ENCODE measurements around the gene MSI2. TPM values are rescaled to one million over a fixed set of nuclear protein-coding genes. Genes with fewer than 3 reads are reported as not detected.

MSI2 gene
- total and polyA plus RNA-seq, 9 of the 15 experiments (the other 6 are each of a cell fraction or from before 2014, with no cell fraction given), result 4.6 to 61.8 (median 42.4) TPM

GRCh38 chr17:57467801-57468200 lies 211.5 kb downstream of the MSI2 start:
- Histone ChIP-seq H4K20me1 (replicated peaks; ENCODE audit: control insufficient read depth, insufficient read depth, low read length) (peaks cover 4% of the 10 kb centered on the region; the same call in 1 of the 2 replicates), H3K4me2 (ENCODE audit: insufficient read depth, low read length) (no peak overlapping the region), H3K4me3 (no peak overlapping the region), H3K9me3 (replicated peaks; ENCODE audit: control insufficient read depth, insufficient read depth, low read depth, low read length) (no peaks in the 10 kb centered on the region), H2AFZ (ENCODE audit: low read depth, low read length) (no peak overlapping the region), H3K9me1 (ENCODE audit: control insufficient read depth, insufficient read depth, low read length) (no peaks in the 10 kb centered on the region), H3K79me2 (ENCODE audit: control insufficient read depth, insufficient read depth, low read length) (no peaks in the 10 kb centered on the region), H3K27ac (ENCODE audit: extremely low read depth, low read depth, low read length) (no peak overlapping the region), H3K27me3 (ENCODE audit: control insufficient read depth in 2 of 2, insufficient read depth in 2 of 2, low read length in 2 of 2) (no peaks in the 10 kb centered on the region), H3K9ac (ENCODE audit: insufficient read depth in 1 of 2, low read depth in 2 of 2, low read length in 2 of 2) (no peak overlapping the region), H3K36me3 (ENCODE audit: control insufficient read depth, insufficient read depth, low read length) (no peaks in the 10 kb centered on the region), H3K4me1 (replicated peaks in 1 of 2; ENCODE audit: control insufficient read depth in 2 of 2, insufficient read depth in 2 of 2, low read length in 2 of 2) (peaks cover 3% of the 10 kb centered on the region in 2 experiments; a peak in 2 of 5 replicates)
- 77% methylated on average over 4 of the region's 5 CpGs for WGBS (ENCODE audit: insufficient coverage, low coverage, missing lambda C conversion rate)
- ChIA-PET POLR2A (no interaction called here), CTCF (ENCODE audit: low intra/inter-chr PET ratio) (no interaction called here)
- ATAC-seq (no peak), FAIRE-seq (no peak), DNase-seq (ENCODE audit: extremely low read depth in 1 of 4, low spot score in 3 of 4) (no peak)
- TF ChIP-seq MEF2D (tag; conservative IDR thresholded peaks at IDR 0.05; ENCODE audit: low read depth) (no peak), RHOXF2B (CRISPR knock-in tag; conservative IDR thresholded peaks at IDR 0.05) (no peak), PTBP1 (IDR thresholded peaks at IDR 0.05; ENCODE audit: low read depth, low read length) (no peak), CHD4 (IDR thresholded peaks at IDR 0.05; ENCODE audit: insufficient read depth, insufficient replicate concordance, low read depth, low read length, poor library complexity, severe bottlenecking) (no peak), ZNF398 (CRISPR knock-in tag; IDR thresholded peaks at IDR 0.05) (no peak), ZFPM2 (CRISPR knock-in tag; IDR thresholded peaks at IDR 0.05) (no peak), AFF4 (CRISPR knock-in tag; IDR thresholded peaks at IDR 0.05) (no peak), MTA3 (IDR thresholded peaks at IDR 0.05; ENCODE audit: borderline replicate concordance) (no peak), CTBP1 (IDR thresholded peaks at IDR 0.05; ENCODE audit: borderline replicate concordance) (no peak), POLR3A (IDR thresholded peaks at IDR 0.05; ENCODE audit: borderline replicate concordance, extremely low read depth, insufficient read depth, insufficient read length) (no peak), USF1 (CRISPR knock-in tag; IDR thresholded peaks at IDR 0.05) (no peak)
- intact Hi-C loops (cut with micrococcal nuclease) (no loop called here), in situ Hi-C loops (cut with MboI) (no loop called here)
- no TSS peak for BruUV-seq (replicated peaks)

Data from K562 (cell line).